Gastrocnemius medialis (tissue), 4 donors: ENCODE results near the gene SNX22. TPM values are rescaled to one million over a fixed set of nuclear protein-coding genes. Genes with fewer than 3 reads are reported as not detected.

Source experiments
- ATAC-seq, 2 donors: fragments of 150-250 bp; one replicate each; pipeline ENCODE4 v1.9.1; 2016
- DNase-seq, 2 donors: peaks; one replicate each; pipeline ENCODE4 v3.0.0-alpha.2; 2019
- H3K27ac ChIP-seq, 4 donors: fragments of 200-600 bp; sonication (generic); 1 replicate in 1 of 4; 2 replicates in 3 of 4; pipeline ENCODE4 v1.5.1; 2016 to 2018; ENCODE audit warnings: mild to moderate bottlenecking in 2 of 4, moderate library complexity in 1 of 4
- H3K27me3 ChIP-seq, 3 donors: fragments of 200-600 bp; sonication (generic) in 2 of 3; 1 replicate in 1 of 3; 2 replicates in 2 of 3; pipeline versions ENCODE4 v1.5.1 to v1.6.0; 2016 to 2019; ENCODE audit warnings: mild to moderate bottlenecking in 1 of 3, moderate library complexity in 1 of 3
- H3K36me3 ChIP-seq, 2 donors: fragments of 200-600 bp; sonication (generic) in 1 of 2; one replicate each; pipeline ENCODE4 v1.5.1; 2017 to 2018
- H3K4me1 ChIP-seq, 2 donors: fragments of 200-600 bp; sonication (generic) in 1 of 2; one replicate each; pipeline ENCODE4 v1.5.1; 2016 to 2017; ENCODE audit warnings: mild to moderate bottlenecking in 2 of 2
- H3K4me3 ChIP-seq, 4 donors: fragments of 200-600 bp; sonication (generic) in 3 of 4; 1 replicate in 1 of 4; 2 replicates in 3 of 4; pipeline ENCODE4 v1.5.1; 2016 to 2019; ENCODE audit warnings: mild to moderate bottlenecking in 2 of 4
- H3K9me3 ChIP-seq, 3 donors: fragments of 200-600 bp; sonication (generic) in 2 of 3; 1 replicate in 1 of 3; 2 replicates in 2 of 3; pipeline ENCODE4 v1.5.1; 2016 to 2019
- POLR2A ChIP-seq, 2 donors: fragments of 450-650 bp; IDR thresholded peaks; one replicate each; pipeline ENCODE4 v1.6.1; 2017; ENCODE audit warnings: antibody characterized with exemption in 2 of 2, mild to moderate bottlenecking in 2 of 2, moderate library complexity in 2 of 2
- in situ Hi-C, 4 donors: fragments of 200-750 bp; cut with MboI; loops; one replicate each; pipeline versions ENCODE4 v1.15.0 to v1.8.0; 2017; ENCODE audit warnings: low sequenced_read_pairs in 4 of 4
- intact Hi-C: fragments of 100-400 bp; cut with DNase I; formaldehyde crosslinking; loops from one replicate; pipeline ENCODE4 v1.15.1; 2023; ENCODE audit warnings: low total_unique reads
- total RNA-seq, 4 donors: library from RNA; depleted of rRNA; stranded (reverse); fragments of >200 nt; gene quantifications; one replicate each; pipeline versions ENCODE4 v1.1.0 to v1.2.3, GENCODE V29; 2016
- TF ChIP-seq, protein P1 (sequence below), 5 experiments: fragments of 450-650 bp in 3 of 5; fragments of 200-600 bp in 2 of 5; sonication (generic) in 2 of 5; IDR thresholded peaks in 4 of 5; conservative IDR thresholded peaks in 1 of 5; 1 replicate in 4 of 5; 2 replicates in 1 of 5; pipeline ENCODE4 v1.5.1; 2016 to 2019; ENCODE audit warnings: antibody characterized with exemption in 5 of 5, mild to moderate bottlenecking in 3 of 5, moderate library complexity in 3 of 5

Gene SNX22
- total RNA-seq, 4 donors from 2014 or later, result 0.09 to 0.87 TPM; not detected in 2

DNA sequence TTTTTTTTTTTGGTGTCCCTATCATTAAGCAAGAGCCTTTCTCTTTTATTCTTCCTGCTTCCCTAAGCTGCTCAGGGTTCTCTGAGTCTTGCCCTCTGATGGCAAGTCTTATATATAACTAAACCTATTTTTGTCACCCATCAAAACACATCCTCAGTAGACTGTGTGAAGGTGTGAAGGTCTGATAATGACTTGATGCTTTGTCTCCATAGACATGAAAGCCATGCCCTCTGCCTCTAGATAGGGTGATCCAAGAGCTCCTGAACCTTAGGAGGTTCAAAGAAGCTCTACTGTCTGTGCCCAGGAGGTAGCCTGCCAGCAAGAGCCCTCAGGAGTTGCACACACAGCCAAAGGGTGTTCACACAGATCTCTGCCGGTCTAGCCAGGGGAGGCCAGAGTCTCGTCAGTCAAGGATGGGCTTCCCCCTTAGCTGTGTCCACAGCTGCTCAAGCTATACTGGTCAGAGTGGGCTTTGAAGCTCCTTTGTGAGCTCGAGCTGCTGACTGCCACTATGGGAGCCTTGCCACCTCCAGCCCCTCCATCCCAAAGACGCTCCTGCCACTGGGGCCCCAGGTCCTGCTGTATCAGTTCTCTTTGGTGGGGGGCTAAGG is 13.1 kb upstream of the SNX22 start:
- Histone ChIP-seq H3K36me3 (peaks cover 0 to 69% of the 10 kb centered on the region in 2 donors), H3K4me3 (no peak overlapping the region), H3K4me1 (no peaks in the 10 kb centered on the region), H3K27ac (no peak overlapping the region), H3K9me3 (no peaks in the 10 kb centered on the region), H3K27me3 (no peaks in the 10 kb centered on the region)
- DNase-seq, result no peak
- in situ Hi-C loops (no loop called here), intact Hi-C loops (no loop called here)
- TF ChIP-seq, protein P1, sequence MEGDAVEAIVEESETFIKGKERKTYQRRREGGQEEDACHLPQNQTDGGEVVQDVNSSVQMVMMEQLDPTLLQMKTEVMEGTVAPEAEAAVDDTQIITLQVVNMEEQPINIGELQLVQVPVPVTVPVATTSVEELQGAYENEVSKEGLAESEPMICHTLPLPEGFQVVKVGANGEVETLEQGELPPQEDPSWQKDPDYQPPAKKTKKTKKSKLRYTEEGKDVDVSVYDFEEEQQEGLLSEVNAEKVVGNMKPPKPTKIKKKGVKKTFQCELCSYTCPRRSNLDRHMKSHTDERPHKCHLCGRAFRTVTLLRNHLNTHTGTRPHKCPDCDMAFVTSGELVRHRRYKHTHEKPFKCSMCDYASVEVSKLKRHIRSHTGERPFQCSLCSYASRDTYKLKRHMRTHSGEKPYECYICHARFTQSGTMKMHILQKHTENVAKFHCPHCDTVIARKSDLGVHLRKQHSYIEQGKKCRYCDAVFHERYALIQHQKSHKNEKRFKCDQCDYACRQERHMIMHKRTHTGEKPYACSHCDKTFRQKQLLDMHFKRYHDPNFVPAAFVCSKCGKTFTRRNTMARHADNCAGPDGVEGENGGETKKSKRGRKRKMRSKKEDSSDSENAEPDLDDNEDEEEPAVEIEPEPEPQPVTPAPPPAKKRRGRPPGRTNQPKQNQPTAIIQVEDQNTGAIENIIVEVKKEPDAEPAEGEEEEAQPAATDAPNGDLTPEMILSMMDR (IDR thresholded peaks at IDR 0.05 in 4 of 5, conservative IDR thresholded peaks at IDR 0.05 in 1 of 5), result no peak
- no peak for TF ChIP-seq POLR2A (IDR thresholded peaks at IDR 0.05)
- no peak for ATAC-seq

DNA sequence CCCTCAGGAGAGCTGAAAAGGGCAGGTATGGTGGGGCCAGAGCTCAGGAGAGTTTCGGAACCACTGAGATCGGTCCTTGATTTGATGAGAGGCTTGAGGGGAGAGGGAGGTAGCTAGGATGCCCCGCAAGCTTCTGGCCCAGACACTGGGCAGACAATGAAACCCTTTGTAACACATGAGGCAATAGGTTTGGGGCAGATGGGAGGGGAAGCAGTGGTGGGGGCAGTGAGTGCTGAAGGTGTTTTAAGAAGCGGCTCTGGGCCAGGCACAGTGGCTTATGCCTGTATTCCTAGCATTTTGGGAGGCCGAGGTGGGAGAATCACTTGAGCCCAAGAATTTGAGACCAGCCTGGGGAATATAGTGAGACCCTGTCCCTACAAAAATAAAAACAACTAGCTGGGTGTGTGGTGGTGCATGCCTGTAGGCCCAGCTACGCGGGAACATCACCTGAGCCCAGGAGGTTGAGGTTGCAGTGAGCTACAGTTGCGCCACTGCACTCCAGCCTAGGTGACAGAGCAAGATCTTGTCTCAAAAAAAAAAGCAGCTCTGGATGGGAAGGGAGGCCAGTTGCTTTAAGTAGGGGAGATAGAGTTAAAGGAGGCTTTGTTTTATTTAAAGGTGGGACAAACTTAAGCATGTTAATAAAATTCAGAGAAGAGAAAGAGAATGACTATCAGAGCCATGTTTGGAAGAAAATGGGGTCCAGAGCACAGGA is 9.6 kb upstream of the SNX22 start:
- intact Hi-C loops (no loop called here), in situ Hi-C loops (no loop called here)
- H3K36me3 ChIP-seq, result peaks cover 0 to 52% of the 10 kb centered on the region in 2 donors
- no peaks in the 10 kb centered on the region for H3K4me1 ChIP-seq
- DNase-seq (no peak), ATAC-seq (no peak)
- H3K27ac ChIP-seq, result no peak overlapping the region
- no peak overlapping the region for H3K4me3 ChIP-seq
- no peaks in the 10 kb centered on the region for H3K27me3 ChIP-seq
- TF ChIP-seq POLR2A (IDR thresholded peaks at IDR 0.05), result no peak
- TF ChIP-seq, protein P1 (IDR thresholded peaks at IDR 0.05 in 4 of 5, conservative IDR thresholded peaks at IDR 0.05 in 1 of 5), result no peak
- H3K9me3 ChIP-seq, result no peaks in the 10 kb centered on the region

DNA sequence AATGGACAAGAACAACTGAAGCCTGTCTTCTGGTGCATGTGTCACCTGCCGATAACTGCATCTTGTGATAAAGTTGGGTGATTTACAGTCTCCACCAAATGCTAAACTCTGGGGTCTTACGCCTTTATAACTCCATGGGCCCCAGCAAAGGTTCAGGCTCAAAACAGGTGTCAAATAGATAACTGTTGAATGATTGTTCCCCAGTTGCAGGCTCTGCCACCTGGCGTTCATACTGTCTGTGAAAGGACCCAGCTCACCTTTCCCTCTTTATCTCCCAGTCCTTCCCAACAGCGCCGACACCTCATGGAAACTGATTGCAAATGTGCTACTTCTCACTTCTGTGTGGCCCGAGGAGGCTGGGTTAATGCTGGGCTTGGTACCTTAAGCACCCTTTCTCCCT is 8.3 kb upstream of the SNX22 start:
- no peak overlapping the region for H3K4me3 ChIP-seq
- H3K4me1 ChIP-seq, result no peaks in the 10 kb centered on the region
- no peaks in the 10 kb centered on the region for H3K27me3 ChIP-seq
- intact Hi-C loops, result no loop called here
- no peak for DNase-seq
- no peaks in the 10 kb centered on the region for H3K9me3 ChIP-seq
- ATAC-seq, result no peak
- TF ChIP-seq, protein P1 (IDR thresholded peaks at IDR 0.05 in 4 of 5, conservative IDR thresholded peaks at IDR 0.05 in 1 of 5), result no peak
- TF ChIP-seq POLR2A (IDR thresholded peaks at IDR 0.05), result no peak
- H3K27ac ChIP-seq, result no peak overlapping the region
- in situ Hi-C loops, result no loop called here
- H3K36me3 ChIP-seq, result peaks cover 0 to 40% of the 10 kb centered on the region in 2 donors

DNA sequence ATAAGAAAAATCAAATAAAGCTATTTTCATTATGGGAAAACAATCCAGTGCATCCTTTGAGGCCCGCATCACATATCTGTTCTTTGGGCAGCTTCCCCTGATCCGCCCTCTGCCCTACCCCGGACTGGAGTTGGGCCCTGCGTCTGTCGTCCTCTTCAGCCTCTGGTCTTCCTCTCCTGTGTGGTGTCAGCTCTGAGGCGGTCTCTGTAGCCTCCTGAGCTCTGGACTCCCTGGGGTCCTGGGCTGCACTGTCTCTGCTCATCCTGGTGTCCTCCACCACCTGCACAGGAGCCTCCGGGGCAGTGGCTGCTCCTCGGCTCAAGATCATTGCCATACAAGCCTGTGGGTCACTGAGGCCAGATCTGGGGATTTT is 7.4 kb upstream of the SNX22 start:
- Histone ChIP-seq H3K4me3 (no peak overlapping the region), H3K27ac (no peak overlapping the region), H3K36me3 (peaks cover 0 to 33% of the 10 kb centered on the region in 2 donors), H3K9me3 (no peaks in the 10 kb centered on the region), H3K4me1 (no peaks in the 10 kb centered on the region), H3K27me3 (no peaks in the 10 kb centered on the region)
- no peak for DNase-seq
- TF ChIP-seq, protein P1 (IDR thresholded peaks at IDR 0.05 in 4 of 5, conservative IDR thresholded peaks at IDR 0.05 in 1 of 5), result no peak
- no peak for TF ChIP-seq POLR2A (IDR thresholded peaks at IDR 0.05)
- in situ Hi-C loops (no loop called here), intact Hi-C loops (no loop called here)
- ATAC-seq, result no peak
